ENCODE results near the gene ZFHX2. TPM values are rescaled to one million over a fixed set of nuclear protein-coding genes. Genes with fewer than 3 reads are reported as not detected.
A peak's percentile ranks its signal among the peaks of the same experiment; 100 is the strongest.

Gene ZFHX2
- total and polyA plus RNA-seq, 2 of the 13 experiments (the other 11 are each of a cell fraction or from before 2014, with no cell fraction given), result 0.17 to 0.44 TPM

DNA sequence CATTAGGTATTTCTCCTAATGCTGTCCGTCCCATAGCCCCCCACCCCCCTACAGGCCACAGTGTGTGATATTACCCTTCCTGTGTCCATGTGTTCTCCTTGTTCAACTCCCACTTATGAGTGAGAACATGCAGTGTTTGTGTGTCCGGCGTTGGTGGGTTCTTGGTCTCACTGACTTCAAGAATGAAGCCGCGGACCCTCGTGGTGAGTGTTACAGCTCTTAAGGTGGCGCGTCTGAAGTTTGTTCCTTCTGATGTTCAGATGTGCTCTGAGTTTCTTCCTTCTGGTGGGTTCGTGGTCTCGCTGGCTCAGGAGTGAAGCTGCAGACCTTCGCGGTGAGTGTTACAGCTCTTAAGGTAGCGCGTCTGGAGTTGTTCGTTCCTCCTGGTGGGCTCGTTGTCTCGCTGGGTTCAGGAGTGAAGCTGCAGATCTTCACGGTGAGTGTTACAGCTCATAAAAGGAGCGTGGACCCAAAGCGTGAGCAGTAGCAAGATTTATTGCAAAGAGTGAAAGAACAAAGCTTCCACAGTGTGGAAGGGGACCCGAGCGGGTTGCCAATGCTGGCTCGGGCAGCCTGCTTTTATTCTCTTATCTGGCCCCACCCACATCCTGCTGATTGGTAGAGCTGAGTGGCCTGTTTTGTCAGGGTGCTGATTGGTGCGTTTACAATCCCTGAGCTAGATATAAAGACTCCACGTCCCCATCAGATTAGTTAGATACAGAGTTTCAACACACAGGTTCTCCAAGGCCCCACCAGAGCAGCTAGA, 32.4 kb upstream of the ZFHX2 start (continued):
- TF ChIP-seq, protein P1, sequence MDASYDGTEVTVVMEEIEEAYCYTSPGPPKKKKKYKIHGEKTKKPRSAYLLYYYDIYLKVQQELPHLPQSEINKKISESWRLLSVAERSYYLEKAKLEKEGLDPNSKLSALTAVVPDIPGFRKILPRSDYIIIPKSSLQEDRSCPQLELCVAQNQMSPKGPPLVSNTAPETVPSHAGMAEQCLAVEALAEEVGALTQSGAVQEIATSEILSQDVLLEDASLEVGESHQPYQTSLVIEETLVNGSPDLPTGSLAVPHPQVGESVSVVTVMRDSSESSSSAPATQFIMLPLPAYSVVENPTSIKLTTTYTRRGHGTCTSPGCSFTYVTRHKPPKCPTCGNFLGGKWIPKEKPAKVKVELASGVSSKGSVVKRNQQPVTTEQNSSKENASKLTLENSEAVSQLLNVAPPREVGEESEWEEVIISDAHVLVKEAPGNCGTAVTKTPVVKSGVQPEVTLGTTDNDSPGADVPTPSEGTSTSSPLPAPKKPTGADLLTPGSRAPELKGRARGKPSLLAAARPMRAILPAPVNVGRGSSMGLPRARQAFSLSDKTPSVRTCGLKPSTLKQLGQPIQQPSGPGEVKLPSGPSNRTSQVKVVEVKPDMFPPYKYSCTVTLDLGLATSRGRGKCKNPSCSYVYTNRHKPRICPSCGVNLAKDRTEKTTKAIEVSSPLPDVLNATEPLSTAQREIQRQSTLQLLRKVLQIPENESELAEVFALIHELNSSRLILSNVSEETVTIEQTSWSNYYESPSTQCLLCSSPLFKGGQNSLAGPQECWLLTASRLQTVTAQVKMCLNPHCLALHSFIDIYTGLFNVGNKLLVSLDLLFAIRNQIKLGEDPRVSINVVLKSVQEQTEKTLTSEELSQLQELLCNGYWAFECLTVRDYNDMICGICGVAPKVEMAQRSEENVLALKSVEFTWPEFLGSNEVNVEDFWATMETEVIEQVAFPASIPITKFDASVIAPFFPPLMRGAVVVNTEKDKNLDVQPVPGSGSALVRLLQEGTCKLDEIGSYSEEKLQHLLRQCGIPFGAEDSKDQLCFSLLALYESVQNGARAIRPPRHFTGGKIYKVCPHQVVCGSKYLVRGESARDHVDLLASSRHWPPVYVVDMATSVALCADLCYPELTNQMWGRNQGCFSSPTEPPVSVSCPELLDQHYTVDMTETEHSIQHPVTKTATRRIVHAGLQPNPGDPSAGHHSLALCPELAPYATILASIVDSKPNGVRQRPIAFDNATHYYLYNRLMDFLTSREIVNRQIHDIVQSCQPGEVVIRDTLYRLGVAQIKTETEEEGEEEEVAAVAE (CRISPR knock-in tag; IDR thresholded peaks at IDR 0.05; ENCODE audit: borderline replicate concordance), result peak; percentile 68; the same call in 1 of the 2 replicates
- peak; percentile 95 for TF ChIP-seq ZNF619 (CRISPR knock-in tag; IDR thresholded peaks at IDR 0.05)
- TF ChIP-seq, protein P2, sequence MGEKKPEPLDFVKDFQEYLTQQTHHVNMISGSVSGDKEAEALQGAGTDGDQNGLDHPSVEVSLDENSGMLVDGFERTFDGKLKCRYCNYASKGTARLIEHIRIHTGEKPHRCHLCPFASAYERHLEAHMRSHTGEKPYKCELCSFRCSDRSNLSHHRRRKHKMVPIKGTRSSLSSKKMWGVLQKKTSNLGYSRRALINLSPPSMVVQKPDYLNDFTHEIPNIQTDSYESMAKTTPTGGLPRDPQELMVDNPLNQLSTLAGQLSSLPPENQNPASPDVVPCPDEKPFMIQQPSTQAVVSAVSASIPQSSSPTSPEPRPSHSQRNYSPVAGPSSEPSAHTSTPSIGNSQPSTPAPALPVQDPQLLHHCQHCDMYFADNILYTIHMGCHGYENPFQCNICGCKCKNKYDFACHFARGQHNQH (CRISPR knock-in tag; IDR thresholded peaks at IDR 0.05), result peak; percentile 97
- TF ChIP-seq CBX1 (IDR thresholded peaks at IDR 0.05; ENCODE audit: low read depth), result peak; percentile 99
- TF ChIP-seq ZNF672 (CRISPR knock-in tag; IDR thresholded peaks at IDR 0.05), result peak; percentile 39; the same call in 1 of the 2 replicates
- TF ChIP-seq, protein P3, sequence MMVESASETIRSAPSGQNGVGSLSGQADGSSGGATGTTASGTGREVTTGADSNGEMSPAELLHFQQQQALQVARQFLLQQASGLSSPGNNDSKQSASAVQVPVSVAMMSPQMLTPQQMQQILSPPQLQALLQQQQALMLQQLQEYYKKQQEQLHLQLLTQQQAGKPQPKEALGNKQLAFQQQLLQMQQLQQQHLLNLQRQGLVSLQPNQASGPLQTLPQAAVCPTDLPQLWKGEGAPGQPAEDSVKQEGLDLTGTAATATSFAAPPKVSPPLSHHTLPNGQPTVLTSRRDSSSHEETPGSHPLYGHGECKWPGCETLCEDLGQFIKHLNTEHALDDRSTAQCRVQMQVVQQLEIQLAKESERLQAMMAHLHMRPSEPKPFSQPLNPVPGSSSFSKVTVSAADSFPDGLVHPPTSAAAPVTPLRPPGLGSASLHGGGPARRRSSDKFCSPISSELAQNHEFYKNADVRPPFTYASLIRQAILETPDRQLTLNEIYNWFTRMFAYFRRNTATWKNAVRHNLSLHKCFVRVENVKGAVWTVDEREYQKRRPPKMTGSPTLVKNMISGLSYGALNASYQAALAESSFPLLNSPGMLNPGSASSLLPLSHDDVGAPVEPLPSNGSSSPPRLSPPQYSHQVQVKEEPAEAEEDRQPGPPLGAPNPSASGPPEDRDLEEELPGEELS (CRISPR knock-in tag; IDR thresholded peaks at IDR 0.05), result 0 out of 2 replicates have a peak, but pooled peaks have one; percentile 17
- TF ChIP-seq ZNF354B (CRISPR knock-in tag; IDR thresholded peaks at IDR 0.05), result peak; percentile 98
- TF ChIP-seq RBFOX2 (IDR thresholded peaks at IDR 0.05; ENCODE audit: low read depth, low read length), result peak; percentile 52
- TF ChIP-seq MAFG (CRISPR knock-in tag; IDR thresholded peaks at IDR 0.05), result 0 out of 2 replicates have a peak, but pooled peaks have one; percentile 42
- TF ChIP-seq ZFY (CRISPR knock-in tag; IDR thresholded peaks at IDR 0.05), result 0 out of 2 replicates have a peak, but pooled peaks have one; percentile 22
- TF ChIP-seq MIER2 (CRISPR knock-in tag; IDR thresholded peaks at IDR 0.05), result peak; percentile 61; the same call in 1 of the 2 replicates
- TF ChIP-seq ZNF143 (CRISPR knock-in tag; IDR thresholded peaks at IDR 0.05), result 0 out of 2 replicates have a peak, but pooled peaks have one; percentile 16
- TF ChIP-seq, protein P4, sequence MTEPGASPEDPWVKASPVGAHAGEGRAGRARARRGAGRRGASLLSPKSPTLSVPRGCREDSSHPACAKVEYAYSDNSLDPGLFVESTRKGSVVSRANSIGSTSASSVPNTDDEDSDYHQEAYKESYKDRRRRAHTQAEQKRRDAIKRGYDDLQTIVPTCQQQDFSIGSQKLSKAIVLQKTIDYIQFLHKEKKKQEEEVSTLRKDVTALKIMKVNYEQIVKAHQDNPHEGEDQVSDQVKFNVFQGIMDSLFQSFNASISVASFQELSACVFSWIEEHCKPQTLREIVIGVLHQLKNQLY (CRISPR knock-in tag; IDR thresholded peaks at IDR 0.05), result peak; percentile 77; the same call in 1 of the 2 replicates
- TF ChIP-seq KMT2A (CRISPR knock-in tag; IDR thresholded peaks at IDR 0.05), result peak; percentile 84
- TF ChIP-seq, protein P5, sequence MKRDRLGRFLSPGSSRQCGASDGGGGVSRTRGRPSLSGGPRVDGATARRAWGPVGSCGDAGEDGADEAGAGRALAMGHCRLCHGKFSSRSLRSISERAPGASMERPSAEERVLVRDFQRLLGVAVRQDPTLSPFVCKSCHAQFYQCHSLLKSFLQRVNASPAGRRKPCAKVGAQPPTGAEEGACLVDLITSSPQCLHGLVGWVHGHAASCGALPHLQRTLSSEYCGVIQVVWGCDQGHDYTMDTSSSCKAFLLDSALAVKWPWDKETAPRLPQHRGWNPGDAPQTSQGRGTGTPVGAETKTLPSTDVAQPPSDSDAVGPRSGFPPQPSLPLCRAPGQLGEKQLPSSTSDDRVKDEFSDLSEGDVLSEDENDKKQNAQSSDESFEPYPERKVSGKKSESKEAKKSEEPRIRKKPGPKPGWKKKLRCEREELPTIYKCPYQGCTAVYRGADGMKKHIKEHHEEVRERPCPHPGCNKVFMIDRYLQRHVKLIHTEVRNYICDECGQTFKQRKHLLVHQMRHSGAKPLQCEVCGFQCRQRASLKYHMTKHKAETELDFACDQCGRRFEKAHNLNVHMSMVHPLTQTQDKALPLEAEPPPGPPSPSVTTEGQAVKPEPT (CRISPR knock-in tag; IDR thresholded peaks at IDR 0.05; ENCODE audit: low read depth), result peak; percentile 100
- TF ChIP-seq WIZ (CRISPR knock-in tag; IDR thresholded peaks at IDR 0.05), result peak; percentile 80; the same call in 1 of the 2 replicates
- peak; percentile 85 for TF ChIP-seq RBM39 (IDR thresholded peaks at IDR 0.05; ENCODE audit: low read depth, low read length, poor library complexity, severe bottlenecking)
- peak; percentile 87 for TF ChIP-seq SALL2 (CRISPR knock-in tag; IDR thresholded peaks at IDR 0.05)

All from HepG2 (cell line).